VCaP (cell line): ENCODE results near the gene PNKD.

ENCODE experiments used
- H3K27ac ChIP-seq: fragments of 450-650 bp; 2 replicates; pipeline ENCODE4 v1.5.1; 2017
- CTCF ChIP-seq: fragments of 450-650 bp; conservative IDR thresholded peaks from 2 replicates; pipeline ENCODE4 v1.5.1; 2017; ENCODE audit warnings: mild to moderate bottlenecking, moderate library complexity

The PNKD gene, protein sequence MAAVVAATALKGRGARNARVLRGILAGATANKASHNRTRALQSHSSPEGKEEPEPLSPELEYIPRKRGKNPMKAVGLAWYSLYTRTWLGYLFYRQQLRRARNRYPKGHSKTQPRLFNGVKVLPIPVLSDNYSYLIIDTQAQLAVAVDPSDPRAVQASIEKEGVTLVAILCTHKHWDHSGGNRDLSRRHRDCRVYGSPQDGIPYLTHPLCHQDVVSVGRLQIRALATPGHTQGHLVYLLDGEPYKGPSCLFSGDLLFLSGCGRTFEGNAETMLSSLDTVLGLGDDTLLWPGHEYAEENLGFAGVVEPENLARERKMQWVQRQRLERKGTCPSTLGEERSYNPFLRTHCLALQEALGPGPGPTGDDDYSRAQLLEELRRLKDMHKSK

DNA sequence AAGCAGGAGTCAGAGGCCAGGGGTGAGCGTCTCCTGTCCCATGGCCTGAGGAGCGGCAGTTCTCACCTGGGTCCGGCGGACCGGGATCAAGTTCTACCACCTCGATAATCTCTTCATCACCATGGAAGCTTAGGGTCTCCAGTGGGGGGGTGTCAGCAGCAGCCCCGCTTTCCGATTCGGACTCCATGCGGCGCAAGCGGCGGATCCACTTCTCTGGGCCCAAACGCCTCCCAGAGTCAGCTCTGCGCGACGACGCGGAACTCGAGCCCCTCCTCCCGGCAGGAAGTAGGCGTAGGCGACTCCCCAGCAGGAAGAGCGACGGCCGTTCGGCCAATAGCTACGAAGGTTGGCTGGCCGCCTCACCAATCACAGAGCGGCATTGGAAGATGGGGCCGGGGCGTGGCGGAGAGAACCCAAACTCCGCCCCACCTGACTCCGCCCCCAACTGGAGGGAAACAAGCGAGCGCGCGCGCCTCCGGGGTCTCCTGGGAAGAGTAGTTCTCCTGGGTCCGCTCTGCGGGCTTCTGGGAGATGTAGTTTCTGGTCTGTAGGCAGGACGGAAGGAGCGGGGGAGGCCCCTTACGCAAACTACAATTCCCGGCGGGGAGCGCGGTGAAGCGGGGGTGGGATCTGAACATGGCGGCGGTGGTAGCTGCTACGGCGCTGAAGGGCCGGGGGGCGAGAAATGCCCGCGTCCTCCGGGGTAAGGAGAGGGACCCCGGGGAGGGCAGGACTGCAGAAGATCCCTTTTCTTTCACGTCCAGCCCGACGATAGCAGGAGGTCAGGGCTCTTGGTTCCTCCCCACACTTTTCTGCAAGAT is at the start of gene PNKD, which contains the start of gene AAMP:
PNKD (plus strand) TSS at position 620 of the 821 bp plus-strand sequence; CDS start at position 637, 17 bp downstream.
AAMP (minus strand) TSS at position 238 of the 821 bp plus-strand sequence; CDS start at position 187, 51 bp downstream.
- H3K27ac ChIP-seq, result peak within 1 kb of the TSS; percentile 78

DNA sequence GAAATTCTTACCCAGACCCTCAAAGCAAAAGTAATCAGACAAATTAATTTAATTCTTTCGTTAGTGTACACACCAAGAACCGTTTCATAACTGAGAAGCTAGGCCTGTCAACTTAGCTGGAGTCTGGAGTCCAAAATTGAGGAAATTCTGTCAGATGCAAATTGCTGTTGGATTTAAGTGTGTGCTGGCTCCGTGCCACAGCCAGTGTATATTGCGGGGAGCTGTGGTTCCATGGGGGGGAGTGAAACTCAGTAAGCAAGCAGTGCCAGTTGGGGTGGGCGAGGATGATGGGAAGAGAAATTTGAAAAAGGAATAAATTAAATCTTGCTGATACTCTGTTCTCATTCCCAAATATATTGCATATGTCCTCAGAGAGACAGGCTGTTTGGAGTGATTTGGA is 49.3 kb upstream of the PNKD start:
- TF ChIP-seq CTCF, result no peak
- H3K27ac ChIP-seq, result no peak overlapping the region

More for the DNA sequence above, at the start of gene PNKD, which contains the start of gene AAMP:
- no peak for TF ChIP-seq CTCF

DNA sequence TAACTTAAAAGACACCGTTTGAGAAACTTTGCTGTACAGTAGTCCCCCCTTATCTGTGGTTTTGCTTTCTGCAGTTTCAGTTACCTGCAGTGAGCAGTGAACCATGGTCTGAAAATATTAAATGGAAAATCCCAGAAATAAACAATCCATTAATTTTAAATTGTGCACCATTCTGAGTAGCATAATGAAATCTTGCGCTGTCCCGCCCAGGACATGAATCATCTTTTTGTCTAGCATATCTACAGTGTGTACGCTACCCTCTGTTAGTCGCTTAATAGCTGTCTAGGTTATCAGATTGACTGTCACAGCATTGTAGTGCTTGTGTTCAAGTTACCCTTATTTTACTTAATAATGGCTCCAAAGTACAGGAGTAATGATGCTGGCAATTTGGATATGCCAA is 47.3 kb upstream of the PNKD start:
- TF ChIP-seq CTCF, result no peak
- no peak overlapping the region for H3K27ac ChIP-seq

GRCh38 chr2:218224186-218224585 is 46.1 kb upstream of the PNKD start:
- TF ChIP-seq CTCF, result no peak
- no peak overlapping the region for H3K27ac ChIP-seq

- no peak for TF ChIP-seq CTCF
- no peak overlapping the region for H3K27ac ChIP-seq
Observed at GRCh38 chr2:218226903-218227302, 43.4 kb upstream of the PNKD start.

GRCh38 chr2:218228366-218229090 is 41.8 kb upstream of the PNKD start:
- H3K27ac ChIP-seq, result no peak overlapping the region
- TF ChIP-seq CTCF, result no peak

DNA sequence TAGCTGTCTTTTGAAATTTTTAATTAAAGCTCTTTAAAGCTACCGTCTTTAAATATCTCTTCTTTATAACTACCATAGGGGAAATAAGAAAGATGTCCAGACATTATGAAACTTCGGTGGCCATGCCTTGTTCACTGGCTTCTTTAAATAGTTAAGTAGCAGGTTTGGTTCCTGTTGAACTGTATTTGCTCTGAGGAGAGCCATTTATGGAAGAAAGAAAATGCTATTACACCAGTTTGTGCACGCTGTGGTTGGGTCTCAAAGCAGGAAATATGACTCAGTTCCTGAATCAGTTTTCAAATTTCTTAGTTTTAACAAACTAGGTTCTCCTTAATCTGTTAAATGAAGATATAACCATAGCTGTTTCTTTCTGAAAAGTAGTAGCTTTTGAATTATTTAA is 41.1 kb upstream of the PNKD start:
- no peak overlapping the region for H3K27ac ChIP-seq
- no peak for TF ChIP-seq CTCF
